GM23338 (cell line): ENCODE results near the gene TMEM63A. TPM values are rescaled to one million over a fixed set of nuclear protein-coding genes. Genes with fewer than 3 reads are reported as not detected.

Experiments
- CREB1 ChIP-seq: fragments of 250-450 bp; sonication (Bioruptor Pico); IDR thresholded peaks from 2 replicates; pipeline ENCODE4 v1.5.0; 2020; ENCODE audit warnings: low read depth, mild to moderate bottlenecking, moderate library complexity
- JUNB ChIP-seq: IDR thresholded peaks from one replicate; pipeline ENCODE4 v1.6.1; 2016; ENCODE audit warnings: antibody characterized with exemption; ENCODE audit not compliant: unreplicated experiment
- NANOG ChIP-seq: IDR thresholded peaks from 2 replicates; pipeline ENCODE4 v1.6.1; 2016; ENCODE audit warnings: antibody characterized with exemption, borderline replicate concordance
- REST ChIP-seq: IDR thresholded peaks from one replicate; pipeline ENCODE4 v1.6.1; 2018; ENCODE audit warnings: antibody characterized with exemption; ENCODE audit not compliant: unreplicated experiment
- STAT1 ChIP-seq: IDR thresholded peaks from one replicate; pipeline ENCODE4 v1.6.1; 2016; ENCODE audit warnings: antibody characterized with exemption; ENCODE audit not compliant: unreplicated experiment
- ZNF114 ChIP-seq: fragments of 250-450 bp; sonication (Bioruptor Pico); IDR thresholded peaks from 2 replicates; pipeline ENCODE4 v1.5.0; 2020; ENCODE audit warnings: mild to moderate bottlenecking, moderate library complexity
- ZNF462 ChIP-seq: fragments of 250-450 bp; sonication (Bioruptor Pico); IDR thresholded peaks from 2 replicates; pipeline ENCODE4 v1.5.0; 2020; ENCODE audit warnings: mild to moderate bottlenecking, moderate library complexity
- polyA plus RNA-seq: library from polyadenylated mRNA; unstranded; fragments of >200 nt; fragmentation: Nextera tagmentation; extraction: Ambion mirVana; gene quantifications from 2 replicates; pipeline ENCODE4 v1.2.1, GENCODE V29; 2016
- total RNA-seq: library from RNA; depleted of rRNA; stranded (reverse); fragments of >200 nt; shearing (Covaris generic); gene quantifications from 2 replicates; pipeline ENCODE4 v1.2.3, GENCODE V29; 2014

TMEM63A gene
- total and polyA plus RNA-seq, 2 experiments from 2014 or later, result 31.7 to 76.9 TPM

- TF ChIP-seq ZNF462 (CRISPR knock-in tag) (no peak), REST (no peak), CREB1 (CRISPR knock-in tag) (no peak), ZNF114 (no peak), JUNB (no peak), NANOG (no peak), STAT1 (no peak)
Observed at GRCh38 chr1:225917536-225917935, 35.4 kb upstream of the TMEM63A start (continued).
